ENCODE data around the gene GPANK1. TPM values are rescaled to one million over a fixed set of nuclear protein-coding genes. Genes with fewer than 3 reads are reported as not detected.

GPANK1 gene
- total and polyA plus RNA-seq, 2 of the 13 experiments (the other 11 are each of a cell fraction or from before 2014, with no cell fraction given), result 15.4 to 22.8 TPM

DNA sequence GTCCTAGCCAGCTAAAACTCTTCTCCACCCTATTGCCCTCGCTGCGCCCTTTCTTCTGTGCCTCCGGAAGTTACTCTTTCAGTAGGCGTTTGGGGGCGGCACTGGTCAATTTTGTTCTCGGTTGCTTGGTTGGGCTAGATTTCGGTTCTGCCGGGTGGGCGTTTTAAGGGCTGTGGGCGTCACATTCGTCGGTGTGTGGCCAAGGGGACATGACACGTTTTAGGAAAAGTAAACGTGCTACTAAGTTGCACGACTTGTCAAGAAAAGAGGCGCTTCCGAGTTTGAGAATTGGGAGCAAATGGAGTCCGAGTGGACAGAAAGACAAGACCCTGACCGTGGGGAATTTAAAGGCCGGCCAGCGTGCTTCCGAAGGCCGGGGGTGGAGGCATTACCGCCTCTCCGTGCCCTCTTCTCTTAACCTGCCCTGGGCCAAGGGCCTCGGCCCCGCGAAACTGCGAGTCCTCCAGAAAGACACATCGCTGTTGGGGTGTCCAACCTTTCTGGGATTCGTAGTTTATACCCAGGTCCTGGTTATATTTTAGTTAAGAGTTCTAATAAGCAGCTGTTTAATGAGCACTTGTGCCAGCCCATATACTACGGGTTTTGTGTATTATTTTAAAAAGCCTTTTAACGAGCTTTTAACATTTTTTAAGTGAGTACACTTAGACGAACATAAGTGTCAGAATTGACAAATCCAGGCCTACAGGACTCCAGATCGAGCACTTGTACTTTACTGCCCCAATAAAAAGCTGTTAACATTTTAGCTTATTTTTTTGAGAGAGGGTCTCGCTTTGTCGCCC is 11.7 kb downstream of the GPANK1 start (continued):
- TF ChIP-seq, protein P1, sequence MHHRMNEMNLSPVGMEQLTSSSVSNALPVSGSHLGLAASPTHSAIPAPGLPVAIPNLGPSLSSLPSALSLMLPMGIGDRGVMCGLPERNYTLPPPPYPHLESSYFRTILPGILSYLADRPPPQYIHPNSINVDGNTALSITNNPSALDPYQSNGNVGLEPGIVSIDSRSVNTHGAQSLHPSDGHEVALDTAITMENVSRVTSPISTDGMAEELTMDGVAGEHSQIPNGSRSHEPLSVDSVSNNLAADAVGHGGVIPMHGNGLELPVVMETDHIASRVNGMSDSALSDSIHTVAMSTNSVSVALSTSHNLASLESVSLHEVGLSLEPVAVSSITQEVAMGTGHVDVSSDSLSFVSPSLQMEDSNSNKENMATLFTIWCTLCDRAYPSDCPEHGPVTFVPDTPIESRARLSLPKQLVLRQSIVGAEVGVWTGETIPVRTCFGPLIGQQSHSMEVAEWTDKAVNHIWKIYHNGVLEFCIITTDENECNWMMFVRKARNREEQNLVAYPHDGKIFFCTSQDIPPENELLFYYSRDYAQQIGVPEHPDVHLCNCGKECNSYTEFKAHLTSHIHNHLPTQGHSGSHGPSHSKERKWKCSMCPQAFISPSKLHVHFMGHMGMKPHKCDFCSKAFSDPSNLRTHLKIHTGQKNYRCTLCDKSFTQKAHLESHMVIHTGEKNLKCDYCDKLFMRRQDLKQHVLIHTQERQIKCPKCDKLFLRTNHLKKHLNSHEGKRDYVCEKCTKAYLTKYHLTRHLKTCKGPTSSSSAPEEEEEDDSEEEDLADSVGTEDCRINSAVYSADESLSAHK (CRISPR knock-in tag; IDR thresholded peaks at IDR 0.05; ENCODE audit: borderline replicate concordance), result no peak
- no peak for TF ChIP-seq ZNF75D (CRISPR knock-in tag; IDR thresholded peaks at IDR 0.05; ENCODE audit: borderline replicate concordance)
- TF ChIP-seq ZNF557 (CRISPR knock-in tag; IDR thresholded peaks at IDR 0.05), result no peak
- TF ChIP-seq SALL2 (CRISPR knock-in tag; IDR thresholded peaks at IDR 0.05), result peak; percentile 40
- peak; percentile 52; the same call in 1 of the 2 replicates for TF ChIP-seq HDAC2 (CRISPR knock-in tag; IDR thresholded peaks at IDR 0.05)
- TF ChIP-seq RORA (CRISPR knock-in tag; IDR thresholded peaks at IDR 0.05), result no peak
- TF ChIP-seq, protein P2, sequence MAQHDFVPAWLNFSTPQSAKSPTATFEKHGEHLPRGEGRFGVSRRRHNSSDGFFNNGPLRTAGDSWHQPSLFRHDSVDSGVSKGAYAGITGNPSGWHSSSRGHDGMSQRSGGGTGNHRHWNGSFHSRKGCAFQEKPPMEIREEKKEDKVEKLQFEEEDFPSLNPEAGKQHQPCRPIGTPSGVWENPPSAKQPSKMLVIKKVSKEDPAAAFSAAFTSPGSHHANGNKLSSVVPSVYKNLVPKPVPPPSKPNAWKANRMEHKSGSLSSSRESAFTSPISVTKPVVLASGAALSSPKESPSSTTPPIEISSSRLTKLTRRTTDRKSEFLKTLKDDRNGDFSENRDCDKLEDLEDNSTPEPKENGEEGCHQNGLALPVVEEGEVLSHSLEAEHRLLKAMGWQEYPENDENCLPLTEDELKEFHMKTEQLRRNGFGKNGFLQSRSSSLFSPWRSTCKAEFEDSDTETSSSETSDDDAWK (CRISPR knock-in tag; IDR thresholded peaks at IDR 0.05), result no peak
- no peak for TF ChIP-seq MTA3 (CRISPR knock-in tag; IDR thresholded peaks at IDR 0.05)
- TF ChIP-seq ATF2 (CRISPR knock-in tag; IDR thresholded peaks at IDR 0.05), result no peak
- TF ChIP-seq ZBTB38 (CRISPR knock-in tag; IDR thresholded peaks at IDR 0.05), result no peak
- TF ChIP-seq KMT2A (CRISPR knock-in tag; IDR thresholded peaks at IDR 0.05), result no peak; the same call in 1 of the 2 replicates
- TF ChIP-seq RFX3 (CRISPR knock-in tag; IDR thresholded peaks at IDR 0.05), result no peak
- TF ChIP-seq PAX8 (CRISPR knock-in tag; IDR thresholded peaks at IDR 0.05; ENCODE audit: borderline replicate concordance), result no peak

Data from HepG2 (cell line).